GM19099 (cell line): ENCODE results near the gene GAB1.

ENCODE experiments used
- POLR2A ChIP-seq: IDR thresholded peaks from 3 replicates; pipeline ENCODE4 v1.6.1; 2011; ENCODE audit warnings: low read depth; ENCODE audit not compliant: insufficient read length; ENCODE audit errors: extremely low read depth

The GAB1 gene

GRCh38 chr4:143405075-143405730, 68.5 kb downstream of the GAB1 start:
- no peak for TF ChIP-seq POLR2A

DNA sequence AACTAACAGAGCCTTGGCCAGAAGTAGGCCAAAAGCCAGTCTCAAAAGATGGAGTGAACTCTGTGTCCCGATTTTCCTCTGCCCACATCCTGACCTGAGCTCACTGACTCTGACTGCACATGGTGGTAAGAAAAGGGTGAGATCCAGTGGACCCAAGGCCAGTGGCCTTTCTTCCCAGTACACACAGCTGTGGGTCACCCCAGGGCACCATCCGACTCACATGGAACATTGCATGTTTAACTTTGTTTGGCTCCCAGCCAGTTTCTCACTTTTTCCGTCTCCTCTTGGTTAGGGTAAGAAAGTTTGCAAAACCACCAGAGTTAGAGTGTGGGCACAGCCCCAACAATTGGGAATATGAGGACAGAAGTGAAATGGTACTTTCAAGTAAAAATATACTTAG, 69.8 kb downstream of the GAB1 start:
- TF ChIP-seq POLR2A, result no peak

DNA sequence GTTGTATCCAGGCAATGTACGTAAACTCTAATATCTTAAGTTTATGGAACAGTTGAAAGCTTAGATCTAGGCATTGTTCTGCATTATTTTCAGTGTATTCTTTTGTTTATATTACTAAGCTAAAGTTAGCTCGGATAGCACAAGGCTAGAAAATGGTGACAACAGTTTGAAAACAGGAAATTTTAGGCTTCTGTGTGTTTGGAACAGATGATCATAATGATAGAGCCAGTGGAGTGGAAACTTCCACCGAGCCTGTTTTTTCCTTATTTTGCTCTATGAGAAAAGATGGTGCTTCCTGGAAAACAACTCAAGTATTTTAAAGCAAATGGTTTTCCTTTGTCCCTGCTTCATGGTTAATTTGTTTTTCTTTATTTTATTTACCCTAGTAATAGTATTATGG, 70.8 kb downstream of the GAB1 start:
- no peak for TF ChIP-seq POLR2A

DNA sequence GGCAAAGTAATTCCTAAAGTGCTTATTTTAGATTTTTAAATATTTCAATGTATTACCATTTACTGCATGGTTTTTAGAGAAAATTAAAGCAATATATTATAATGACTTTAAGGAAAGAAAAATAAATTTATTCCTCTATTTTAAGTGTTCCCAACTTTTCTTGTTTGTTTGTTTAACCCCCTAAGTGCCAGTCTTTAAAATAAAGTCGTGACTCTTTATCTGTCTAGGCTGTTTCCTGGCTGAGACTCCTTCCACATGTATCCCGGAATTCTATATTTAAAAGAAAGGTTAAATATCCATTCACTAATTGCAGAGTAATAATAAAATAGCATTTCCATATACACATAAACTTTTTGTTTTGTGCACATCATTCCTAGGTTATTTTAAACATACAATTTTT, 71.2 kb downstream of the GAB1 start:
- no peak for TF ChIP-seq POLR2A

DNA sequence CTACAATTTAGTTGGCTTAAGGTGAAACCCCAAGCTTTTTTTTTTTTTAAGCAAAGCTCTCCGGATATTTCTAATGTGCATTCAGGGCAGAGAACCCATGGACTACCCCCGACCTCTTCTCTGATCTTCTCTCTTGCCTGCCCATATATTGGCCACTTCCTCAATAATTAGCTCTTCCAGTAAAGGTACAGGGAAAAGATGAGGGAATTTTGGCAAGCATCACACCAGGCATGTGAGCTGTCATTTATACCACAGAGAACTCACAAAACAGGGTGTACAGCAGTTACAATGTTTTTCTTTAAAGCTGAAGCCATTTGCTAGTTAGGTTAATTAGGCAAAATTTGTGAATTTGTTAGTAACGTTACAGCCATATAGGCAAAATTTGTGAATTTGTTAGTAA, 73.3 kb downstream of the GAB1 start:
- no peak for TF ChIP-seq POLR2A

- no peak for TF ChIP-seq POLR2A
These were observed 75.1 kb downstream of the GAB1 start for GRCh38 chr4:143411527-143412419.

DNA sequence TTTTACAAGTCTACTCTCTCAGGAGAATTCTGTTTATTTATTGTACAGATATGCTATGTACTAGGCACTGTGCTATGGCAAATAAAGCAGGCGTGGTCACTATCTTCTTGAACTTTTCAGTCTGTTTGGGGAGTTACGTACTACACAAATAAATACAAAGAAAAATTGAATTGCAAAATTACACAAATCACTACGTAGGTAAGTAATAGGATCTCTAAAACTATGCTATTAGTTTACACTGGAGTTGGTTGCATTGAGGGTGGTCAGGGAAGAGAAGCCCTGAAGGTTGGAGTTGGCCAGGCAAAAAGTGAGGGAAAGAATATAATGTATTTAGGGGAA, 75.7 kb downstream of the GAB1 start:
- TF ChIP-seq POLR2A, result no peak

DNA sequence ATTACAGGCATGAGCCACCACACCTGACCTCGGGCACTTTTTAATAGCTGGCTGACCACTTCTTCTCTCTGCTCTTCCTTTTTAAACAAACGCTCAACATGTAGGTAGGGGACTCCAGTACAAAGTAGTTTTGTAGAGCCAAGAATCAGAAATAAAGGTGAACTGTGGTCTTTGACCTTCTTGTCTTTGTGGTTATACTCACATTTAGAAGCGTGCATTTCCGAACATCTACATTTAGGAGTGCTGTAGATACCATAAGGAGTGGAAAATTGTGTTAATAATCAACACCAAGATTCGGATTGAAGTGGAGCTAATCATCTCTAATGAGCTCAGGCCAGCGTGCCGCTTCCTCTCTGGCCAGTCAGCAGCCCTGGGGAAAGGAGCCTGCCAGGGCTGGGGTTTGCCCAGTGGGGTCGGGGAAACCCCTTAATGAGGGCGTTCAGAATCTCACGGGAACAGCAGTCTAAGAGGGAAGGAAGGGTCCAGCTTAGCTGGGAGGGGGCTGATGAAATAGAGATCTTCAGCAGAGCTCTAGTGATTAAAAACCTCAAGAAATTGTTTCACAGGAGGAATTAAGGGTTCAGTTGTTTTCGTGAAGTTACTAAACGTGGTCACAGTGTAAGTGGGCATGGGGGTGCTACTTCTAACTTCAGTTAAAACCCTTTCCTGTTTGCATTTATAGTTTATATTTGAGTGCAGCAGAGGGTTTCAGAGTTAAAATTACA, 81.2 kb downstream of the GAB1 start:
- TF ChIP-seq POLR2A, result no peak

- TF ChIP-seq POLR2A, result no peak
These were observed 83.6 kb downstream of the GAB1 start for GRCh38 chr4:143420227-143420626.

DNA sequence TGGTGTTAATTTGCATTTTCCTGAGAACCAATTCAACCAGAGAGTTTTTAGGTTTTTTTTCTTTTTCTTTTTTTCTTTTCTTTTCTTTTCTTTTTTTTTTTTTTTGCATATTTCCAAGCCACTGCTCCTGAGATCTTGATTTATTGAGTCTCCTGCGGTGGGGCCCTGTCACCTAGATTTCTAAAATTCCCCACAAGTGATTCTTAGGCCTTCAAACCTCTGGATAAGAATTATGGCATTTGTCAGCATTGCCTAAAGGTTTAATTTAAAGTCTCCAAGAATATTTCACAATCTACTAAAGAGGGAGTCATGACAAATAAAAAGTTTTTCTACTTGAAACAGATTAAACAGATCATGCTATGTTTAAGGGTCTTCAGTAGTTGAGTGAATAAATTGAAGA, 84.9 kb downstream of the GAB1 start:
- TF ChIP-seq POLR2A, result no peak

- no peak for TF ChIP-seq POLR2A
These were observed 87.6 kb downstream of the GAB1 start for GRCh38 chr4:143424276-143424675.

- TF ChIP-seq POLR2A, result no peak
These were observed 95.0 kb downstream of the GAB1 start for GRCh38 chr4:143431526-143432257.

GRCh38 chr4:143432258-143432591, 95.5 kb downstream of the GAB1 start:
- TF ChIP-seq POLR2A, result no peak

DNA sequence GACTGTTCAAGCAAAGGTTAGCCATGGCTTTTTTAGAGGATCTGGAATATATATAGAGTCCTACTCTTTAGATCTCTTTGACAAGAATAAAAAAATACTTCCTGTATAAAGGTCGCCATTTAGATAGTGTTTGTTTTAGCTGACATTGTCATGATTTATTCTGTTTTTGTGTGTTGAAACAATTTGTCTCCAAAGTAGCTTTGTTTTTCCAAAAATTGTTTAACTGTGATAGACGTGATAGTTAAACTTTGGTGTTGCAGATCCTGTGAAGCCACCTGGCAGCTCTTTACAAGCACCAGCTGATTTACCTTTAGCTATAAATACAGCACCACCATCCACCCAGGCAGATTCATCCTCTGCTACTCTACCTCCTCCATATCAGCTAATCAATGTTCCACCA, 96.6 kb downstream of the GAB1 start:
- no peak for TF ChIP-seq POLR2A

DNA sequence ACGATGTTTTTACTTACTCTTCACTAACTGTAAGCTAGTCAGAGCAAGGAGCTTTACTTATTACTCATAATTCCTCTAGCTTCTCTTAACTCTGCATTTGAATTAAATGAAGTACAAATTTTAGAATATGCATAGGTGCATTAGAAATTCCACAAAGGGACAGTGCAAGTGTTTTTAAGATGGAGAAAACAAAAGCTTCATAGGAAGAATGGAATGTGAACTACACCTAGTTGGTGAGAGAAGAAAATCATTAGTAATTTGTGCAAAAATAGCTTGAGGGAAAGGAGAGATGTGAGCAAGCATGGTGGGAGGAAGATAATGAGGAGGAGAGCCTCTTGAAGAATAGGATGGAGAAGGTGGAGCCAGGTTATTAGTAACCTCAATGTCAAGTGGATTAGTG, 99.3 kb downstream of the GAB1 start:
- no peak for TF ChIP-seq POLR2A
